Right atrium auricular region (tissue), 2 donors: Measurements from ENCODE around the gene SURF2. TPM values are rescaled to one million over a fixed set of nuclear protein-coding genes. Genes with fewer than 3 reads are reported as not detected.

Source experiments
- DNase-seq: peaks from one replicate; pipeline ENCODE4 v3.0.0-alpha.2; 2019; ENCODE audit warnings: low spot score
- H3K27ac ChIP-seq, 2 donors: fragments of 200-600 bp; sonication (generic); 1 replicate in 1 of 2; 2 replicates in 1 of 2; pipeline ENCODE4 v1.5.1; 2016 to 2019
- H3K27me3 ChIP-seq, 2 donors: fragments of 200-600 bp; sonication (generic); one replicate each; pipeline versions ENCODE4 v1.5.1 to v1.6.0; 2017 to 2019
- H3K36me3 ChIP-seq: fragments of 200-600 bp; sonication (generic); one replicate; pipeline ENCODE4 v1.5.1; 2016
- H3K4me1 ChIP-seq, 2 donors: fragments of 200-600 bp; sonication (generic); one replicate each; pipeline versions ENCODE4 v1.5.1 to v1.6.0; 2017 to 2019
- H3K4me3 ChIP-seq, 2 donors: fragments of 200-600 bp; sonication (generic); 1 replicate in 1 of 2; 2 replicates in 1 of 2; pipeline ENCODE4 v1.5.1; 2017 to 2019; ENCODE audit warnings: mild to moderate bottlenecking in 1 of 2, moderate library complexity in 1 of 2
- H3K9me3 ChIP-seq, 2 donors: fragments of 200-600 bp; sonication (generic); one replicate each; pipeline ENCODE4 v1.5.1; 2019
- CTCF ChIP-seq, 2 donors: fragments of 200-600 bp; sonication (generic); IDR thresholded peaks; one replicate each; pipeline ENCODE4 v1.5.1; 2019; ENCODE audit warnings: antibody characterized with exemption in 2 of 2
- total RNA-seq, 2 donors: library from RNA; depleted of rRNA; stranded (reverse); fragments of >200 nt; gene quantifications; one replicate each; pipeline ENCODE4 v1.1.0, GENCODE V29; 2016

The SURF2 gene
- total RNA-seq, 2 donors from 2014 or later: 18.1 to 45.9 TPM

- no peaks in the 10 kb centered on the region for H3K9me3 ChIP-seq
- H3K4me1 ChIP-seq: no peaks in the 10 kb centered on the region
- TF ChIP-seq CTCF (IDR thresholded peaks at IDR 0.05): no peak
- H3K27ac ChIP-seq: no peak overlapping the region
- no peak for DNase-seq
- H3K27me3 ChIP-seq: no peaks in the 10 kb centered on the region
- no peaks in the 10 kb centered on the region for H3K36me3 ChIP-seq
- H3K4me3 ChIP-seq: no peak overlapping the region
Observed at GRCh38 chr9:133397895-133398294, 41.5 kb downstream of the SURF2 start.

GRCh38 chr9:133400292-133400691 is 43.9 kb downstream of the SURF2 start:
- no peak overlapping the region for H3K4me3 ChIP-seq
- no peaks in the 10 kb centered on the region for H3K27me3 ChIP-seq
- no peaks in the 10 kb centered on the region for H3K4me1 ChIP-seq
- peaks cover 6% of the 10 kb centered on the region for H3K36me3 ChIP-seq
- no peaks in the 10 kb centered on the region for H3K9me3 ChIP-seq
- DNase-seq: no peak
- TF ChIP-seq CTCF (IDR thresholded peaks at IDR 0.05): no peak
- no peak overlapping the region for H3K27ac ChIP-seq

GRCh38 chr9:133401588-133401987 is 45.2 kb downstream of the SURF2 start:
- Histone ChIP-seq H3K36me3 (peaks cover 18% of the 10 kb centered on the region), H3K4me3 (no peak overlapping the region), H3K27ac (no peak overlapping the region), H3K9me3 (no peaks in the 10 kb centered on the region), H3K27me3 (no peaks in the 10 kb centered on the region), H3K4me1 (peaks cover 0 to 7% of the 10 kb centered on the region in 2 donors)
- no peak for DNase-seq
- TF ChIP-seq CTCF (IDR thresholded peaks at IDR 0.05): no peak

GRCh38 chr9:133402689-133403088 is 46.3 kb downstream of the SURF2 start:
- no peak for DNase-seq
- Histone ChIP-seq H3K27me3 (no peaks in the 10 kb centered on the region), H3K9me3 (no peaks in the 10 kb centered on the region), H3K4me1 (peaks cover 0 to 7% of the 10 kb centered on the region in 2 donors), H3K4me3 (no peak overlapping the region), H3K27ac (no peak overlapping the region), H3K36me3 (peaks cover 24% of the 10 kb centered on the region)
- TF ChIP-seq CTCF (IDR thresholded peaks at IDR 0.05): no peak

DNA sequence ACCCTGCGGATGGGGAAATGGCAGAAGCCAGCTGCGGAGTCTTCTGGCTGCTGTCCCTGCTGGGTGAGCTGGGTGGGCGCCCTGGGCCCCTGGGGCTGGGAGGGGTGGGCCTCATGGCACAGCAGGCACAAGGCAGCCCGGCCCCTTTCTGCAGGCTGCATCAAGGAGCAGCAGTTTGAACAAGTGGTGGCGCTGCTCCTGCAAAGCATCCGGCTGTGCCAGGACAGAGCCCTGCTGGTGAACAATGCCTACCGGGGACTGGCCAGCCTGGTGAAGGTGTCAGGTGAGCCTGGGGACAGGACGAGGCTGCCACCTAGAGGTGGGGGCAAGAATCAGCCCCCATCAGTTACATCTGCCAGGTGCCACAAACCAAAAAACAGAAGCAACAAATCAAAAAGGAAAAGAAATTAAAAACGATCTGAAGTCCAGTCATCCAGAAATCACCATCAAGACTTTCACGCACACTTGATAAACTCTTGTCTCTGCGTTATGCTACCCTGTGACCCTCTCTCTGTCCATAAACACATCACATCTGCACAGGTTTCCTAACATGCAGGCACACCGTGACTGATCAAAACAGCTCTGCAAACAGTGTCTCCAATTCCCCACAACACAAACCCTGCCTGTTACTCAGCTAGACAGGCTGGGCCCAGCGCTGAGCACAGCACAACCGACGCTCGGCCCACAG is 47.6 kb downstream of the SURF2 start:
- H3K27me3 ChIP-seq: no peaks in the 10 kb centered on the region

More for the DNA sequence above, 47.6 kb downstream of the SURF2 start:
- Histone ChIP-seq H3K27ac (no peak overlapping the region), H3K9me3 (no peaks in the 10 kb centered on the region), H3K36me3 (peaks cover 32% of the 10 kb centered on the region), H3K4me3 (no peak overlapping the region), H3K4me1 (peaks cover 0 to 7% of the 10 kb centered on the region in 2 donors)
- peak in 1 of 2 donors; percentile 57 for TF ChIP-seq CTCF (IDR thresholded peaks at IDR 0.05)
- no peak for DNase-seq
